Neural progenitor cell (in vitro differentiated cells): ENCODE measurements around the gene C22orf23. TPM values are rescaled to one million over a fixed set of nuclear protein-coding genes. Genes with fewer than 3 reads are reported as not detected.
A peak's percentile ranks its signal among the peaks of the same experiment; 100 is the strongest.

ENCODE experiments used
- DNase-seq: peaks from one replicate; pipeline ENCODE4 v3.0.0-alpha.2; 2016; ENCODE audit warnings: low spot score
- H2AFZ ChIP-seq: fragments of 200-600 bp; sonication (generic); replicated peaks from 2 replicates; pipeline ENCODE4 v1.6.1; 2016; ENCODE audit warnings: antibody characterized with exemption
- H3F3A ChIP-seq: fragments of 200-600 bp; sonication (generic); 2 replicates; pipeline ENCODE4 v1.6.1; 2016; ENCODE audit warnings: antibody characterized with exemption, low read depth
- H3K27ac ChIP-seq: fragments of 200-600 bp; sonication (generic); 2 replicates; pipeline ENCODE4 v1.5.1; 2016; ENCODE audit warnings: mild to moderate bottlenecking
- H3K27me3 ChIP-seq: fragments of 200-600 bp; sonication (generic); 2 replicates; pipeline ENCODE4 v1.6.1; 2016; ENCODE audit warnings: mild to moderate bottlenecking, moderate library complexity
- H3K36me3 ChIP-seq: fragments of 200-600 bp; sonication (generic); 2 replicates; pipeline ENCODE4 v1.5.1; 2016
- H3K4me1 ChIP-seq: fragments of 200-600 bp; sonication (generic); 2 replicates; pipeline ENCODE4 v1.6.1; 2016; ENCODE audit warnings: mixed run types
- H3K4me2 ChIP-seq: fragments of 200-600 bp; sonication (generic); 2 replicates; pipeline ENCODE4 v1.6.1; 2016
- H3K4me3 ChIP-seq: fragments of 200-600 bp; sonication (generic); 2 replicates; pipeline ENCODE4 v1.5.1; 2016
- H3K79me2 ChIP-seq: fragments of 200-600 bp; sonication (generic); 2 replicates; pipeline ENCODE4 v1.6.1; 2016; ENCODE audit warnings: low read depth
- H3K9ac ChIP-seq: fragments of 200-600 bp; sonication (generic); 2 replicates; pipeline ENCODE4 v1.6.1; 2016
- H3K9me3 ChIP-seq: fragments of 200-600 bp; sonication (generic); 2 replicates; pipeline ENCODE4 v1.5.1; 2016; ENCODE audit warnings: low read depth
- H4K20me1 ChIP-seq: fragments of 200-600 bp; sonication (generic); 2 replicates; pipeline ENCODE4 v1.6.1; 2016; ENCODE audit warnings: low read depth
- H3K27ac Mint-ChIP-seq: 3 replicates; pipeline ENCODE4 v1.8.0; 2021; ENCODE audit warnings: mixed read lengths
- H3K27me3 Mint-ChIP-seq: 2 replicates; pipeline ENCODE4 v1.8.0; 2022; ENCODE audit warnings: low read depth, mild to moderate bottlenecking, inconsistent platforms, moderate library complexity, mixed read lengths; ENCODE audit not compliant: insufficient read depth
- H3K36me3 Mint-ChIP-seq: 3 replicates; pipeline ENCODE4 v1.8.0; 2021; ENCODE audit warnings: mixed read lengths
- H3K4me1 Mint-ChIP-seq: 3 replicates; pipeline ENCODE4 v1.8.0; 2021; ENCODE audit warnings: mixed read lengths
- H3K4me3 Mint-ChIP-seq: 3 replicates; pipeline ENCODE4 v1.8.0; 2021; ENCODE audit warnings: mild to moderate bottlenecking, moderate library complexity, mixed read lengths
- H3K9me3 Mint-ChIP-seq: 3 replicates; pipeline ENCODE4 v1.8.0; 2020; ENCODE audit warnings: mixed read lengths
- EZH2 ChIP-seq: fragments of 200-600 bp; sonication (generic); IDR thresholded peaks from 2 replicates; pipeline ENCODE4 v1.6.1; 2017; ENCODE audit warnings: antibody characterized with exemption, mild to moderate bottlenecking, moderate library complexity
- EZH2phosphoT487 ChIP-seq: fragments of 200-600 bp; sonication (generic); IDR thresholded peaks from 2 replicates; pipeline ENCODE4 v1.6.1; 2017; ENCODE audit warnings: antibody characterized with exemption
- total RNA-seq: library from RNA; depleted of rRNA; stranded (reverse); fragments of >200 nt; gene quantifications from 2 replicates; pipeline ENCODE4 v1.2.3, GENCODE V29; 2015; ENCODE audit warnings: low replicate concordance
- TF ChIP-seq, protein P1 (sequence below): fragments of 200-600 bp; sonication (generic); IDR thresholded peaks from 2 replicates; pipeline ENCODE4 v1.5.1; 2017; ENCODE audit warnings: antibody characterized with exemption, mild to moderate bottlenecking

C22orf23 gene
- total RNA-seq, result 0.26 and 0.46 TPM in 2 replicates

DNA sequence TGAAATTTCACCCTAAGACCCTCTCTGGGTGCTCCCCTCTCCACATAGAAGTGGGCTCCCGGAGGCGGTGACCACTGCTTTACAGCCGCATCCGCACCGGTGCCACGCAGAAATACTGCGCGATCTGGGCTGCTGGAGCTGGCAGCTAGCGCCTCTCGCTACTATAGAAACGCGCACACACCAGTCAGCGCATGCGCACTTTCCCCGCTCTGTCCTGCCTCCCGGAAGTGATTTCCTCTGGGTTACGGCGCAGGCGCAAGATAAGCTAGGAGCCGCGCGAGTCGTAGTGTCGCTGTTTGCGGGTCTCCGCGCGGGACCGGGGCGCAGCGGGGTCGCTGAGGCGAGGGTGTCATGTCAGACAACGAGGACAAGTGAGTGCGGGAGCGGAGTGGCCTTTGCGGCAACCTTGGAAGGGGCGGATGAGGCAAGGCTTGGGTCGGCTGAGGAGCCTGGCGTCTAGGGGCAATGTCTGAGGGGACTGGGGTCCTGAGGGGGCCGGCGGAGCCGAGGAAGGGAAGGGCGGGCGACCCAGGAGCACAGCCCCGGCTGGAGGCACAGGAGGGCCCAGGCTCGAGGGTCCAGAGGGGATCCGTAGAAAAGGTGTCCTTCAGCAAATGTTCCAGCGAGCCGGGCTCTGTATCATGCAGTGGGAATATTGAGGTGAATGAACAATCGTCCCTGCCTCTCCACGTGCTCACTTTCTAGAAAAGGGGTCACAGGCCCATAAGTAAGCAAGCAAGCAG lies at the start of gene C22orf23, which contains the start of gene POLR2F:
Gene C22orf23, minus strand, starts transcription at position 165 of the 743 bp plus-strand sequence. CDS start 452 bp downstream, outside the sequence.
Gene POLR2F, plus strand, starts transcription at position 263 of the 743 bp plus-strand sequence. Its CDS starts 89 bp downstream, at position 352.
- TF ChIP-seq EZH2, result no peak
- no peak for TF ChIP-seq EZH2phosphoT487
- TF ChIP-seq, protein P1, sequence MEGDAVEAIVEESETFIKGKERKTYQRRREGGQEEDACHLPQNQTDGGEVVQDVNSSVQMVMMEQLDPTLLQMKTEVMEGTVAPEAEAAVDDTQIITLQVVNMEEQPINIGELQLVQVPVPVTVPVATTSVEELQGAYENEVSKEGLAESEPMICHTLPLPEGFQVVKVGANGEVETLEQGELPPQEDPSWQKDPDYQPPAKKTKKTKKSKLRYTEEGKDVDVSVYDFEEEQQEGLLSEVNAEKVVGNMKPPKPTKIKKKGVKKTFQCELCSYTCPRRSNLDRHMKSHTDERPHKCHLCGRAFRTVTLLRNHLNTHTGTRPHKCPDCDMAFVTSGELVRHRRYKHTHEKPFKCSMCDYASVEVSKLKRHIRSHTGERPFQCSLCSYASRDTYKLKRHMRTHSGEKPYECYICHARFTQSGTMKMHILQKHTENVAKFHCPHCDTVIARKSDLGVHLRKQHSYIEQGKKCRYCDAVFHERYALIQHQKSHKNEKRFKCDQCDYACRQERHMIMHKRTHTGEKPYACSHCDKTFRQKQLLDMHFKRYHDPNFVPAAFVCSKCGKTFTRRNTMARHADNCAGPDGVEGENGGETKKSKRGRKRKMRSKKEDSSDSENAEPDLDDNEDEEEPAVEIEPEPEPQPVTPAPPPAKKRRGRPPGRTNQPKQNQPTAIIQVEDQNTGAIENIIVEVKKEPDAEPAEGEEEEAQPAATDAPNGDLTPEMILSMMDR, result no peak
- Histone ChIP-seq H3K9me3 (no peaks in the 10 kb centered on the region), H3K27ac (no peak within 1 kb of the TSS), H3K36me3 (no peaks in the 10 kb centered on the region), H3K9ac (peak within 1 kb of the TSS; percentile 56), H4K20me1 (peaks cover 5% of the 10 kb centered on the region), H3K4me3 (peak within 1 kb of the TSS; percentile 83), H3F3A (peaks cover 12% of the 10 kb centered on the region), H3K4me2 (peak within 1 kb of the TSS; percentile 86), H3K27me3 (peaks cover 15% of the 10 kb centered on the region), H3K79me2 (peaks cover 31% of the 10 kb centered on the region), H2AFZ (peak within 1 kb of the TSS; percentile 96), H3K4me1 (peaks cover 14% of the 10 kb centered on the region)
- peaks cover 13% of the 10 kb centered on the region for H3K36me3 Mint-ChIP-seq
- H3K9me3 Mint-ChIP-seq, result no peaks in the 10 kb centered on the region
- H3K27ac Mint-ChIP-seq, result peak within 1 kb of the TSS; percentile 96
- peaks cover 24% of the 10 kb centered on the region for H3K4me1 Mint-ChIP-seq
- DNase-seq, result peak; percentile 99
- peak within 1 kb of the TSS; percentile 100 for H3K4me3 Mint-ChIP-seq
- no peaks in the 10 kb centered on the region for H3K27me3 Mint-ChIP-seq

DNA sequence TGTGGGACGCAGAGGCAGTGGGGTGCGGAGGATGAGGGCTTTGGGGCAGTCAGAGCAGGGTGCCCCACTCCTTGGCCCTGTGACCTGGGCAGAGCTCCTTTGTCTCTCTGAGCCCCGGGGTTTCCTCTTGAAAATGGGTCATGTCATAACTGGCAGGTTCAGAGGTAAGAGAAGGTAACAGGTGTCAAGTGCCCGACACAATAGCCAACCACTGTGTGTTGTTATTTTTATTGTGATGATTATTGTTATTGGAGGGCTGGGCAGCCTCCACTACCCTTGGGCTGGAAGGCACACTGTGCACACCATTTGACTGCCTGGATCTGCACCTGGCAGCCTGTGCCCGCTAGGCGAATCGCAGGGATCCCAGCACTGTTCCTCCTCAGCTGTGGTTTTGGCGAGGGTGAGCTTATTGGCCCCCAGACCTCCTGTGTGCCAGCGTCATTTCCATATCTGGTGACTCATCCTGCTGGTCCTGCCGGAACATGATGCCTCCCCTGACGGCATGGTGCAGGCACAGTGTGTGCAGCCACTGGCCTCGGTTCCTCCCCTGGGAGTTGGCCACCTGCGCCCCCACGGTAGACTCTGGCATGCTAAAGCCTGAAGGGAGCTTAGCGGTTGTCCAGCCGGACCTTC lies 46.4 kb upstream of the C22orf23 start:
- Mint-ChIP-seq H3K4me1 (peaks cover 10% of the 10 kb centered on the region), H3K36me3 (no peaks in the 10 kb centered on the region)

DNA sequence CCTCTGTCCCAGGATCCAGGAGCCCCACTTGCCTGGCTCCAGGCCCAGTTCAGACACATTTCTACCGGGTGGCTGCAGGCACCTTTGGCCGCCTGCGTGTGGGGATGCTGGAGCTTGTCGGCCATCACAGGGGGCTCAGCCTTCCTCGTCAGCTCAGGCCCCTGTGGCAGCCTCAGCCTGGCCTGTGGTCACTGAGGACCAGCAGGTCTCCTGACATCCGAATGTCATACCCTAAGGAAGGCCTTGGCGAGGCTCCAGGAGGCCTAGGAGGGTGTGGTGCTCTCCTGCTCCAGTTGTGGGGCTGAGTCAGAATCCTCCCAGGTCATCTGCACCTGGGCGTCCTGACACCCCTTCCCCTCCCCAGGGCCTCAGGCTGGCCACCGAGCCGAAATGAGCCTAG lies 45.8 kb upstream of the C22orf23 start:
- no peak overlapping the region for H3K4me2 ChIP-seq
- H3K27ac Mint-ChIP-seq, result no peak overlapping the region

More for the DNA sequence above, 46.4 kb upstream of the C22orf23 start:
- Histone ChIP-seq H2AFZ (no peak overlapping the region), H3K9ac (no peak overlapping the region), H3F3A (no peaks in the 10 kb centered on the region), H3K4me2 (no peak overlapping the region), H3K36me3 (no peaks in the 10 kb centered on the region), H3K79me2 (no peaks in the 10 kb centered on the region), H3K4me3 (no peak overlapping the region), H4K20me1 (no peaks in the 10 kb centered on the region), H3K27me3 (no peaks in the 10 kb centered on the region), H3K27ac (no peak overlapping the region), H3K9me3 (no peaks in the 10 kb centered on the region), H3K4me1 (peaks cover 10% of the 10 kb centered on the region)
- no peak for DNase-seq
- H3K4me3 Mint-ChIP-seq, result no peak overlapping the region
- peaks cover 8% of the 10 kb centered on the region for H3K27me3 Mint-ChIP-seq
- no peak overlapping the region for H3K27ac Mint-ChIP-seq
- H3K9me3 Mint-ChIP-seq, result no peaks in the 10 kb centered on the region
- TF ChIP-seq EZH2 (no peak), EZH2phosphoT487 (no peak)
- TF ChIP-seq, protein P1, result no peak

More for the DNA sequence above, 45.8 kb upstream of the C22orf23 start:
- H3K4me3 Mint-ChIP-seq, result no peak overlapping the region
- H3K36me3 ChIP-seq, result no peaks in the 10 kb centered on the region
- no peak for TF ChIP-seq EZH2phosphoT487
- TF ChIP-seq, protein P1, result no peak
- TF ChIP-seq EZH2, result no peak
- peaks cover 8% of the 10 kb centered on the region for H3K27me3 Mint-ChIP-seq
- no peak overlapping the region for H3K9ac ChIP-seq
- no peak overlapping the region for H2AFZ ChIP-seq
- no peaks in the 10 kb centered on the region for H4K20me1 ChIP-seq
- H3K4me3 ChIP-seq, result no peak overlapping the region
- peaks cover 10% of the 10 kb centered on the region for H3K4me1 Mint-ChIP-seq
- no peak for DNase-seq
- no peaks in the 10 kb centered on the region for H3K27me3 ChIP-seq
- H3K9me3 Mint-ChIP-seq, result no peaks in the 10 kb centered on the region
- H3K36me3 Mint-ChIP-seq, result no peaks in the 10 kb centered on the region
- H3K27ac ChIP-seq, result no peak overlapping the region
- peaks cover 10% of the 10 kb centered on the region for H3K4me1 ChIP-seq
- no peaks in the 10 kb centered on the region for H3K79me2 ChIP-seq
- no peaks in the 10 kb centered on the region for H3F3A ChIP-seq
- H3K9me3 ChIP-seq, result no peaks in the 10 kb centered on the region
